BJ (cell line): Measurements from ENCODE around the gene NBPF26. TPM values are rescaled to one million over a fixed set of nuclear protein-coding genes. Genes with fewer than 3 reads are reported as not detected.
"Not testable (repeated sequence)": the region's sequence is repeated elsewhere in the genome, so short reads cannot be mapped to it uniquely, and the experiment has no call there.

ENCODE experiments used
- CTCF ChIA-PET: fragments of 350-600 bp; formaldehyde crosslinking; extraction: SDS; loops from one replicate; lab custom pipeline; 2021; ENCODE audit warnings: antibody characterized with exemption, inconsistent platforms; lab: Yijun Ruan, JAX
- POLR2A ChIA-PET: fragments of 300-600 bp; sonication (Branson Sonifier 250); formaldehyde crosslinking; extraction: SDS; loops from one replicate; lab custom pipeline; 2021; ENCODE audit warnings: antibody characterized with exemption; lab: Charles Lee
- DNase-seq: peaks from one replicate; pipeline ENCODE4 v3.0.0-alpha.2; 2011; ENCODE audit warnings: low read depth
- H3K27me3 ChIP-seq: 2 replicates; pipeline ENCODE4 v1.6.0; 2011; ENCODE audit warnings: low read length; ENCODE audit not compliant: control insufficient read depth, insufficient read depth
- H3K36me3 ChIP-seq: 2 replicates; pipeline ENCODE4 v1.5.1; 2011; ENCODE audit warnings: low read length; ENCODE audit not compliant: control insufficient read depth, insufficient read depth
- H3K4me3 ChIP-seq: 2 replicates; pipeline ENCODE4 v1.5.1; 2011; ENCODE audit warnings: low read depth, mild to moderate bottlenecking, control low read depth, low read length
- polyA minus RNA-seq: library from RNA; depleted of rRNA, polyadenylated mRNA; stranded (reverse); fragments of >200 nt; gene quantifications from 2 replicates; pipeline ENCODE4 v1.2.3, GENCODE V29; 2011; rRNA and poly(A)+ RNA removed
- polyA plus RNA-seq: library from polyadenylated mRNA; depleted of rRNA; stranded (reverse); fragments of >200 nt; gene quantifications from 2 replicates; pipeline ENCODE4 v1.2.3, GENCODE V29; 2011; rRNA removed

Gene NBPF26
- 15.0 and 15.9 TPM in 2 replicates for polyA plus RNA-seq
- polyA minus RNA-seq: 27.9 and 37.3 TPM in 2 replicates

- POLR2A ChIA-PET, CTCF ChIA-PET, H3K36me3 ChIP-seq, H3K27me3 ChIP-seq, DNase-seq: not testable (repeated sequence)
- H3K4me3 ChIP-seq: peak within 1 kb of the TSS; percentile 54
These were observed at the start of gene NBPF26 for GRCh38 chr1:120723715-120724402. TSS of gene NBPF26 (plus strand) at chr1:120723945.

- H3K27me3 ChIP-seq, CTCF ChIA-PET, H3K36me3 ChIP-seq, DNase-seq, POLR2A ChIA-PET, H3K4me3 ChIP-seq: not testable (repeated sequence)
These were observed 43.5 kb upstream of the NBPF26 start for GRCh38 chr1:120680106-120680819.

- H3K27me3 ChIP-seq, DNase-seq, H3K4me3 ChIP-seq, POLR2A ChIA-PET, H3K36me3 ChIP-seq, CTCF ChIA-PET: not testable (repeated sequence)
These were observed 42.8 kb upstream of the NBPF26 start for GRCh38 chr1:120680938-120681337.

GRCh38 chr1:120684397-120684796 is 39.3 kb upstream of the NBPF26 start:
- CTCF ChIA-PET, POLR2A ChIA-PET, H3K27me3 ChIP-seq, H3K36me3 ChIP-seq, H3K4me3 ChIP-seq, DNase-seq: not testable (repeated sequence)

GRCh38 chr1:120685622-120686021 is 38.1 kb upstream of the NBPF26 start:
- H3K27me3 ChIP-seq: not testable (repeated sequence)

DNA sequence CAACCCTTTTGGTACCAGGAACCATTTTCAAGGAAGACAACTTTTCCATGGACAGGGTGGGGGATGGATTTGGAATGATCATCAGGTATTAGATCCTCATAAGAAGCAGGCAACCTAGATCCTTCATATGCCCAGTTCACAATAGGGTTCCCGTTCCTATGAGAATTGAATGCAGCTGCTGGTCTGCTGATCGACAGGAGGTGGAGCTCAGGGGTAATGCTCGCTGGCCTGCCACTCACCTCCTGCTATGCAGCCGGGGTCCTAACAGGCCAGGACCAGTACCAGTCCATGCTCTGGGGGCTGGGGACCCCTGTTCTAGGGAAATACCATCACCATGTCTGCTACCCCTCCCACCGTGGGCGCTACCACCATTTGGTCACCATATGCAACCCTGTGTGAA is 36.5 kb upstream of the NBPF26 start:
- H3K36me3 ChIP-seq, H3K27me3 ChIP-seq, POLR2A ChIA-PET, CTCF ChIA-PET, H3K4me3 ChIP-seq, DNase-seq: not testable (repeated sequence)

More at GRCh38 chr1:120685622-120686021, 38.1 kb upstream of the NBPF26 start:
- POLR2A ChIA-PET, H3K36me3 ChIP-seq, DNase-seq, CTCF ChIA-PET, H3K4me3 ChIP-seq: not testable (repeated sequence)

GRCh38 chr1:120700807-120701562 is 22.8 kb upstream of the NBPF26 start:
- DNase-seq, CTCF ChIA-PET, H3K36me3 ChIP-seq, H3K27me3 ChIP-seq, POLR2A ChIA-PET: not testable (repeated sequence)
- H3K4me3 ChIP-seq: peak overlapping the region; percentile 18; the same call in 1 of the 2 replicates

GRCh38 chr1:120723358-120723714 is 409 bp upstream of the NBPF26 start:
- H3K36me3 ChIP-seq, DNase-seq, CTCF ChIA-PET, H3K27me3 ChIP-seq, POLR2A ChIA-PET, H3K4me3 ChIP-seq: not testable (repeated sequence)

DNA sequence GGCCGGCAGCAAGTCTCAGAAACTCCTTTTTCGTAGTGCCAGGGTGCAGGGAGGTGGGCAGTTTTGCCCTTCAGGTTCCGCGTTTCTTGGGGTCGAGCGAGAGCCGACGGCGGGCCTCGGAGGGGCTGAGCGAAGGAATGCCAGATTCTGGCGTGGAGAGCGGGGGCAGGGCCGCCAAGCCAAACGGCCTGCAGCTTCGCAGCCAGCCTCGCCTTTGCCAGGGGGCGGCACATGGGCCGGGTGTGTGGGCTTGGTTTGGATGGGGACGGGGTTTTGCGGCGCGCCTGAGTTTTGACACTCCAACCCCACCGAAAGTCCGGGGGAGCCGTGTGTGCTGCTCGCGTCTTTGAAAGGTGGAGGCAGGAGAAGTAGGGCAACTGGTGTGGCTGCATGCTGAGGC is 762 bp downstream of the NBPF26 start:
- POLR2A ChIA-PET, H3K36me3 ChIP-seq, H3K27me3 ChIP-seq, DNase-seq, CTCF ChIA-PET: not testable (repeated sequence)
- peak overlapping the region; percentile 54 for H3K4me3 ChIP-seq

- H3K27me3 ChIP-seq, H3K4me3 ChIP-seq, H3K36me3 ChIP-seq, DNase-seq, CTCF ChIA-PET, POLR2A ChIA-PET: not testable (repeated sequence)
These were observed 5.1 kb downstream of the NBPF26 start for GRCh38 chr1:120728811-120729210.

DNA sequence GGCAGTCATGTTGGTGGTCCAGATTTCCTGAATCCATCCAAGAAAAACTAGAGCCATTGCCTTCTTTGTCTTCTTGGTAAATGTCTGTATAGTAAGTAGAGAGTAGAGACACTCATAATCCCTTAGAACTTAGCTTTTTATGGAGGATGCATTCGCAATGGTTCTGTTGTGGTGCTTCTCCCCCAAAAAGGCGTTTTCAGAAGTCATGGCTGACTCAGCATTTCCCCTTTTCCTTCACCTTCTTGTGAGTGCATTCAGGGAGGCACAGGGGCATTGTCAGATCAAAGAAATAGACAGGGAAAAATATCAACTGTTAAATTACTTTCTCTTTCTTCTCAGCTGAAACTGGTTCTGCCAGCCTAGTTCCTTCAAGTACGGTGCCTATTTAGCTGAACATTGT is 45.3 kb downstream of the NBPF26 start:
- H3K4me3 ChIP-seq, CTCF ChIA-PET, DNase-seq, H3K27me3 ChIP-seq, H3K36me3 ChIP-seq, POLR2A ChIA-PET: not testable (repeated sequence)

GRCh38 chr1:120805452-120805851 is 81.7 kb downstream of the NBPF26 start:
- H3K27me3 ChIP-seq, H3K4me3 ChIP-seq, H3K36me3 ChIP-seq, POLR2A ChIA-PET, CTCF ChIA-PET, DNase-seq: not testable (repeated sequence)
